GM23338 (cell line): Measurements from ENCODE around the gene CPXM1. TPM values are rescaled to one million over a fixed set of nuclear protein-coding genes. Genes with fewer than 3 reads are reported as not detected.

Experiments used
- ATAC-seq: fragments of 200-7000 bp; cut with Tn5 transposase; 3 replicates; pipeline ENCODE4 v1.9.1; 2020
- DNase-seq: peaks from one replicate; pipeline ENCODE4 v3.0.0-alpha.2; 2015; ENCODE audit warnings: low spot score
- H2AFZ ChIP-seq: fragments of 200-600 bp; sonication (generic); 2 replicates; pipeline ENCODE4 v1.8.0; 2016; ENCODE audit warnings: antibody characterized with exemption, mild to moderate bottlenecking, moderate library complexity
- H3F3A ChIP-seq: fragments of 200-600 bp; sonication (generic); replicated peaks from 2 replicates; pipeline ENCODE4 v1.8.0; 2017; ENCODE audit warnings: antibody characterized with exemption, mixed run types, low read depth
- H3K27ac ChIP-seq: fragments of 200-600 bp; sonication (generic); 2 replicates; pipeline ENCODE4 v1.6.1; 2016; ENCODE audit warnings: low read depth
- H3K27me3 ChIP-seq: fragments of 200-600 bp; sonication (generic); 2 replicates; pipeline ENCODE4 v1.8.0; 2016; ENCODE audit warnings: mild to moderate bottlenecking, mixed run types, moderate library complexity; ENCODE audit not compliant: insufficient read depth
- H3K36me3 ChIP-seq: fragments of 200-600 bp; sonication (generic); 2 replicates; pipeline ENCODE4 v1.8.0; 2016; ENCODE audit warnings: mild to moderate bottlenecking; ENCODE audit not compliant: insufficient read depth
- H3K4me1 ChIP-seq: fragments of 200-600 bp; sonication (generic); 2 replicates; pipeline ENCODE4 v1.8.0; 2016; ENCODE audit warnings: mild to moderate bottlenecking, moderate library complexity; ENCODE audit not compliant: insufficient read depth
- H3K4me2 ChIP-seq: fragments of 200-600 bp; sonication (generic); 2 replicates; pipeline ENCODE4 v1.7.1; 2017; ENCODE audit warnings: mixed run types
- H3K4me3 ChIP-seq: fragments of 200-600 bp; sonication (generic); 2 replicates; pipeline ENCODE4 v1.6.1; 2016; ENCODE audit warnings: mixed run types
- H3K79me2 ChIP-seq: fragments of 200-600 bp; sonication (generic); replicated peaks from 2 replicates; pipeline ENCODE4 v1.8.0; 2017; ENCODE audit warnings: mild to moderate bottlenecking; ENCODE audit not compliant: insufficient read depth
- H3K9me2 ChIP-seq: fragments of 200-600 bp; sonication (generic); 2 replicates; pipeline ENCODE4 v1.8.0; 2017; ENCODE audit not compliant: insufficient read depth
- H4K20me1 ChIP-seq: fragments of 200-600 bp; sonication (generic); replicated peaks from 2 replicates; pipeline ENCODE4 v1.8.0; 2017; ENCODE audit warnings: mild to moderate bottlenecking; ENCODE audit not compliant: insufficient read depth
- H3K27ac Mint-ChIP-seq: 2 replicates; pipeline ENCODE4 v1.8.0; 2020; ENCODE audit warnings: inconsistent platforms, mild to moderate bottlenecking, moderate library complexity, mixed read lengths
- H3K27me3 Mint-ChIP-seq: 3 replicates; pipeline ENCODE4 v1.8.0; 2022; ENCODE audit warnings: low read depth, mild to moderate bottlenecking, moderate library complexity, mixed read lengths, inconsistent platforms; ENCODE audit not compliant: insufficient read depth, poor library complexity
- H3K36me3 Mint-ChIP-seq: 3 replicates; pipeline ENCODE4 v1.8.0; 2021; ENCODE audit warnings: low read depth, mild to moderate bottlenecking, inconsistent platforms, moderate library complexity, mixed read lengths
- H3K4me1 Mint-ChIP-seq: 3 replicates; pipeline ENCODE4 v1.8.0; 2020; ENCODE audit warnings: mild to moderate bottlenecking, inconsistent platforms, mixed read lengths
- H3K4me3 Mint-ChIP-seq: 3 replicates; pipeline ENCODE4 v1.8.0; 2021; ENCODE audit warnings: moderate library complexity, mild to moderate bottlenecking, inconsistent platforms, mixed read lengths
- H3K9me3 Mint-ChIP-seq: 3 replicates; pipeline ENCODE4 v1.8.0; 2020; ENCODE audit warnings: moderate library complexity, mild to moderate bottlenecking, inconsistent platforms, mixed read lengths
- CREB1 ChIP-seq: fragments of 250-450 bp; sonication (Bioruptor Pico); IDR thresholded peaks from 2 replicates; pipeline ENCODE4 v1.5.0; 2020; ENCODE audit warnings: low read depth, mild to moderate bottlenecking, moderate library complexity
- CTCF ChIP-seq, 2 experiments: fragments of 200-600 bp in 1 of 2; sonication (generic) in 1 of 2; conservative IDR thresholded peaks; 2 replicates each; pipeline versions ENCODE4 v1.5.1 to v1.6.1; 2016 to 2017; ENCODE audit warnings: antibody characterized with exemption in 2 of 2, low read depth in 2 of 2, mild to moderate bottlenecking in 2 of 2, moderate library complexity in 1 of 2
- ETS1 ChIP-seq: IDR thresholded peaks from 2 replicates; pipeline ENCODE4 v1.6.1; 2016; ENCODE audit warnings: antibody characterized with exemption
- EZH2 ChIP-seq: fragments of 200-600 bp; sonication (generic); IDR thresholded peaks from one replicate; pipeline ENCODE4 v1.8.0; 2017; ENCODE audit warnings: antibody characterized with exemption, mild to moderate bottlenecking, low read depth; ENCODE audit not compliant: unreplicated experiment
- EZH2phosphoT487 ChIP-seq: fragments of 200-600 bp; sonication (generic); IDR thresholded peaks from one replicate; pipeline ENCODE4 v1.8.1; 2018; ENCODE audit warnings: antibody characterized with exemption; ENCODE audit not compliant: unreplicated experiment
- NANOG ChIP-seq: IDR thresholded peaks from 2 replicates; pipeline ENCODE4 v1.6.1; 2016; ENCODE audit warnings: antibody characterized with exemption, borderline replicate concordance
- POLR2AphosphoS5 ChIP-seq: IDR thresholded peaks from 2 replicates; pipeline ENCODE4 v1.6.1; 2016; ENCODE audit warnings: antibody characterized with exemption, low read depth
- REST ChIP-seq: IDR thresholded peaks from one replicate; pipeline ENCODE4 v1.6.1; 2018; ENCODE audit warnings: antibody characterized with exemption; ENCODE audit not compliant: unreplicated experiment
- STAT1 ChIP-seq: IDR thresholded peaks from one replicate; pipeline ENCODE4 v1.6.1; 2016; ENCODE audit warnings: antibody characterized with exemption; ENCODE audit not compliant: unreplicated experiment
- ZNF114 ChIP-seq: fragments of 250-450 bp; sonication (Bioruptor Pico); IDR thresholded peaks from 2 replicates; pipeline ENCODE4 v1.5.0; 2020; ENCODE audit warnings: mild to moderate bottlenecking, moderate library complexity
- ZNF331 ChIP-seq: fragments of 250-450 bp; sonication (Bioruptor Pico); IDR thresholded peaks from 2 replicates; pipeline ENCODE4 v1.5.0; 2020; ENCODE audit warnings: low read depth, mild to moderate bottlenecking, moderate library complexity
- polyA plus RNA-seq: library from polyadenylated mRNA; unstranded; fragments of >200 nt; fragmentation: Nextera tagmentation; extraction: Ambion mirVana; gene quantifications from 2 replicates; pipeline ENCODE4 v1.2.1, GENCODE V29; 2016
- total RNA-seq: library from RNA; depleted of rRNA; stranded (reverse); fragments of >200 nt; shearing (Covaris generic); gene quantifications from 2 replicates; pipeline ENCODE4 v1.2.3, GENCODE V29; 2014

CPXM1 gene
- total and polyA plus RNA-seq, 2 experiments from 2014 or later = 17.0 to 29.3 TPM

- no peak overlapping the region for H3K4me3 ChIP-seq
- Mint-ChIP-seq H3K4me1 (peaks cover 12% of the 10 kb centered on the region), H3K27ac (no peak overlapping the region), H3K9me3 (peaks cover 13% of the 10 kb centered on the region), H3K36me3 (peaks cover 6% of the 10 kb centered on the region; the same call in 2 of the 3 replicates), H3K27me3 (peaks cover 28% of the 10 kb centered on the region), H3K4me3 (no peak overlapping the region)
- ATAC-seq = peak; percentile 32
- peak; percentile 53 for DNase-seq
- H3K79me2 ChIP-seq = no peaks in the 10 kb centered on the region
- H3K27ac ChIP-seq = no peak overlapping the region
- no peaks in the 10 kb centered on the region for H3K9me2 ChIP-seq
- H2AFZ ChIP-seq = no peak overlapping the region
- peaks cover 4% of the 10 kb centered on the region; the same call in 1 of the 2 replicates for H3K4me1 ChIP-seq
- H3K36me3 ChIP-seq = no peaks in the 10 kb centered on the region
- no peaks in the 10 kb centered on the region for H3F3A ChIP-seq
- H4K20me1 ChIP-seq = no peaks in the 10 kb centered on the region
- TF ChIP-seq POLR2AphosphoS5 = no peak
- no peak for TF ChIP-seq EZH2
- TF ChIP-seq ZNF331 (CRISPR knock-in tag) = no peak
- TF ChIP-seq ZNF114 = no peak
- peak; percentile 46 to 80 for TF ChIP-seq CTCF (conservative IDR thresholded peaks at IDR 0.05; ENCODE audit: low read depth in 2 of 2)
- no peak for TF ChIP-seq NANOG
- peaks cover 57% of the 10 kb centered on the region for H3K27me3 ChIP-seq
- H3K4me2 ChIP-seq = no peak overlapping the region
Observed at GRCh38 chr20:2816583-2817340, 16.3 kb upstream of the CPXM1 start.

- TF ChIP-seq POLR2AphosphoS5 (no peak), EZH2phosphoT487 (no peak), CREB1 (CRISPR knock-in tag) (no peak), REST (no peak), ETS1 (no peak), STAT1 (no peak), EZH2 (no peak), ZNF114 (no peak), CTCF (conservative IDR thresholded peaks at IDR 0.05; ENCODE audit: low read depth in 2 of 2) (no peak), ZNF331 (CRISPR knock-in tag) (no peak)
- no peaks in the 10 kb centered on the region for H3F3A ChIP-seq
- 0 out of 2 replicates have a peak, but pooled peaks cover 4% of the 10 kb centered on the region for H3K4me1 ChIP-seq
- no peaks in the 10 kb centered on the region for H4K20me1 ChIP-seq
- Mint-ChIP-seq H3K27ac (no peak within 1 kb of the TSS), H3K36me3 (peaks cover 3% of the 10 kb centered on the region; the same call in 1 of the 3 replicates), H3K9me3 (peaks cover 9% of the 10 kb centered on the region), H3K27me3 (peaks cover 23% of the 10 kb centered on the region), H3K4me3 (no peak within 1 kb of the TSS), H3K4me1 (peaks cover 8% of the 10 kb centered on the region)
- H3K9me2 ChIP-seq = no peaks in the 10 kb centered on the region
- no peaks in the 10 kb centered on the region for H3K36me3 ChIP-seq
- DNase-seq (no peak), ATAC-seq (no peak)
- H3K27me3 ChIP-seq = peaks cover 56% of the 10 kb centered on the region
- H3K79me2 ChIP-seq = no peaks in the 10 kb centered on the region
- H3K4me3 ChIP-seq = no peak within 1 kb of the TSS
- H2AFZ ChIP-seq = no peak within 1 kb of the TSS
- no peak within 1 kb of the TSS for H3K27ac ChIP-seq
- no peak within 1 kb of the TSS for H3K4me2 ChIP-seq
Observed at GRCh38 chr20:2816030-2816582, 15.7 kb upstream of the CPXM1 start, which contains the start of gene TMEM239. TMEM239 (plus strand) TSS chr20:2816364; CDS start chr20:2816555, 191 bp downstream.
